OCI-M2 (cell line): Measurements from ENCODE around the gene NKAIN4.

Experiments used
- DNase-seq: peaks from one replicate; lab custom pipeline; 2025; ENCODE audit not compliant: unreplicated experiment; lab: John Stamatoyannopoulos, UW

The NKAIN4 gene

DNA sequence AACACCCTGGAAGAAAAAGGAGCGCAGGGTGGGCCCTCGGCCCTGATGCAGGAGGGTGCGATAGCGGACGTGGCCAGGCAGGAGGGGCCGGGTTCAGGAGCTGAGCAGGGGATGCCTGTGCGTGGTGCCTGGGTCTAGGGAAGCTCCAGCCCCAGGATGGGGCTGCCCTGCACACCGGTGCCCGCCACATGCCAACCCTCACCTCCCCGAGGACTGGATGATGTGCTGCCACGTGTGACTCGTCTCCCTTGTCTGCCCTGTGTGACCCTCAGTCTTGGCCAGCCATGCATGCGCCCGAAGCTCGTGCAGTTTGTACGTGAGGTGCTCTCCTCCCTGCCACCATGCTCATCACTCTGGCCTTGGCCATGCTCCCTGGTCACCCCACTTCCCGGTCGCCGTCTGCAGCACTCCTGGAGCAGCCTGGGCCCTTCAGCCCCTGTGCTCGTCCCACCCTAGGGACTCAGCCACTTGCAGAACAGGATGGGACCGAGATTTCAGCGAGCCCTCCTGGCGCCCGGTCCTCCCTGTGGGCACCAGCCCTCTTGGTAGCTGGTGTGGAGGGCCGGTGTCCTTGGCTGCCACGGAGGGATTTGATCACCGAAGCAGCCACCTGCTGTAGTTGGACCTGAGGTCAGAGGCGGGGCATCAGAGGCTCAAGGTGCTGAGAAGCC is 34.5 kb upstream of the NKAIN4 start:
- no peak for DNase-seq

DNA sequence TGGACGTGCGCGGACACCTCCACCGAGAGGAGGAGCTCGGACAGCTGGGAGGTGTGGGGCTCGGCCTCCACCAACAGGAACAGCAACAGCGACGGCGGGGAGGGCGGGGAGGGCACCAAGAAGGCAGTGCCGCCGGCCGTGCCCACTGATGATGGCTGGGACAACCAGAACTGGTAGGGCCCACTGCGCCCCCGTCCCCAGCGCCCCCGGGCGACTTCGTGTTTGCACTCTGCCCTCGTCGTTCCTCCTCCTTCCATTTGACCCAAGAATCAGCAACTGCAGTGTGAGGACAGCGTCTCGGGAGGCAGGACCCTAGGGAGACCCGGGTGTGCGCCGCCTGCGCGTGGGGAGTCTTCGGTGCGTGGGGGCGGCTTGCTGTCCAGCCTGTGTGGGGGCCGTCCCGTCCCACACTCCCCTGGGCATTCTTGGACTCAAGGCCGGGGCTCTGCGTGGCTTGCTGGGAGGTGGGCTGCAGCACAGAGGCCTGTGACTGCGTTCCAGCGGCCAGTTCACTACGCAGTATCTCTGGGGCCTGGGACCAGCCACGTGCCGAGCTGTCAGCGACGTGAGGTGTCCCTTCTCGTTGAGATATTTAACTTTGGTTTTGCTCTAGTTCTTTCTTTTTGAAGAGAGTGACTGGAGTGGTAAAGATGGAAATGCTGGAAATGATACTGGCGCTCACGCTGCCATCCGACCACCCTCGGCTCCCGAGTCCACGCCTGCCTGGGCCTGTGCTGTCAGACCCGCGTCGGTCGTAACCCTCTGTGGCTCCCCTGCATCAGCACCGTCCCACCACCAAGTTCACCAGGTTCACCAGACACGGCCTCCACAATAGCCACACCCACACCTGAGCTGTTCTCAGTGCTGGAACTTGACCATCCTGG is 33.7 kb upstream of the NKAIN4 start:
- DNase-seq: no peak

DNA sequence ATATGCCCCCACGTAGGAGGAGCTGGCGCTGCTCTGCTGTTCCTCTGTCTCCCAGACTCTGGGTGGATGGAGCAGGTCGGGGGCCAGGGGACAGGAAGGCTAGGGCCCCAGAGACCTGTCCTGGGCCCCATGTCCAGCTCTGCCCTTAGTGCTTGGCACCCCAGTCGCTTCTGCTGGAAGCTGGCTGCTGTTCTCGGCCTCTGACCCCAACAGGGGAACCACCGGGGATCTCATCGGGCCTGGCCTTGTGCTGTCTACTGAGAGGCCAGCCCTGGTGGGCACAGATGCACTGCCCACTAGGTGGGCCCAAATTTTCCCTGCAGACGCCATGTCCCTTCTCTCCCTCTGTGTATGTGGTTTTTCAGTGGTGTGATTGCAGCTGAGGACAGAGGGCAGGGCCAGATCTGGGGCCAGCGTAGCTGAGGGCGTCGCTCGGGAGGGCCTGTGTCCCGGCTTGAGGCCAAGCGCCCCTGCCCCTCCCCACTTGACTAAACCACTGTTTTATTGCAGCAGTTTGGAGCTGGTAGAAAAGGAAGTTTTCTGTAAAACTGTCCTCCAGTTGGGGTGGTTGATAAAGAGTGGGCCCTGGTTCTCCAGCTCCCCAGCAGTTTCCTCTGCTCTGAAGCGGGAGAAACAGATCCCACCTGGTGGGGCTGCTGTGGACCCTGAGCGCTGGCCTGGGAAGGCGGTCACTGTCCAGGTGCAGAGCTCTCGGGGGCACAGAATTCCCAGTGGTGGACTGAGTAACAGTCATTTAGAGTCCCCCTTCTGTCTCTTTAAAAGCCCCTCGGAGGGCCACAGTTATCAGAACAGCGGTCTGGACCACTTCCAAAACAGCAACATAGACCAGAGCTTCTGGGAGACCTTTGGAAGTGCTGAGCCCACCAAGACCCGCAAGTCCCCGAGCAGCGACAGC is 32.8 kb upstream of the NKAIN4 start:
- DNase-seq: no peak

DNA sequence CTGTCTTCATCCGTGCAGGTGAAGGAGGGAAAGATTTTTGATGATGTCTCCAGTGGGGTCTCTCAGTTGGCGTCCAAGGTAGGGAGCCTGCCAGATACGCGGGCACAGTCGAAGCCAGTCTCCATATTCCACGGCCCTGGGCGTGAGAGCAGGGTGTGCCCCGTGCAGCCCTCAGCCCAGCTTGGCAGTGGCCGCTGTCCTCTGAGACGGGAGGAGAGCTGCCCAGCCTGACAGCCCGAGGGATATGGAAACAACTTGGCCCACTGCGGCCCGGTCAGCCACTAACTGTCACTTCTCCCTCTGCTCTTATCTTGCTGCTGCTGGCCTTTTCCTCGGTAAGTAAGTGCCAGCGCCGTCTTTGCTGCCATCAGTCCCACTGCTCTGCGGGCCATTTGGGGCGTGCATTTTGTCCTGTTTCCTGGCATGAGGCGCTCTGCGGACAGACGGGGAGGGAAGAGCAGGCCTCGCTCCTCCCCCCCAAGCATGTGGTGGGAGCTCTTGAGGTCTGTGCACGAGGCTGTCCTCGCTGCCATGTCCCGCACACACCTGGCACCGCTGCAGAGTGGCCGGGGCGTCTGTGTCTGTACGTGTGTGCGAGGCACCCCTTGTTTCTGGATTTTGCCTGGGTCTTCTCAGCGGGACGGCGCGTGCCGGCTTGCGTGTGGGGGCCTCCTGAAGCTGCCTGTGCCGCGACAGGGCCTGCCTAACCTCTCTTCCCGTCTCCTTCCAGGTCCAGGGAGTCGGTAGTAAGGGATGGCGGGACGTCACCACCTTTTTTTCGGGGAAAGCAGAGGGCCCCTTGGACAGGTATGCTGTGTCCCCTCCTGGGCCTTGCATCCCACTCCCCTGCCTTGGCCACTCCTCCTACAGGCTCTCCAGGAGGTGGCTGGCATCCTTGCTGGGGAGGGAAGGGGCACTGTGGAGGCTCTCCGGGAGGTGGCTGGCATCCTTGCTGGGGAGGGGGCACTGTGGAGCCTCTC is 31.7 kb upstream of the NKAIN4 start:
- DNase-seq: no peak

DNA sequence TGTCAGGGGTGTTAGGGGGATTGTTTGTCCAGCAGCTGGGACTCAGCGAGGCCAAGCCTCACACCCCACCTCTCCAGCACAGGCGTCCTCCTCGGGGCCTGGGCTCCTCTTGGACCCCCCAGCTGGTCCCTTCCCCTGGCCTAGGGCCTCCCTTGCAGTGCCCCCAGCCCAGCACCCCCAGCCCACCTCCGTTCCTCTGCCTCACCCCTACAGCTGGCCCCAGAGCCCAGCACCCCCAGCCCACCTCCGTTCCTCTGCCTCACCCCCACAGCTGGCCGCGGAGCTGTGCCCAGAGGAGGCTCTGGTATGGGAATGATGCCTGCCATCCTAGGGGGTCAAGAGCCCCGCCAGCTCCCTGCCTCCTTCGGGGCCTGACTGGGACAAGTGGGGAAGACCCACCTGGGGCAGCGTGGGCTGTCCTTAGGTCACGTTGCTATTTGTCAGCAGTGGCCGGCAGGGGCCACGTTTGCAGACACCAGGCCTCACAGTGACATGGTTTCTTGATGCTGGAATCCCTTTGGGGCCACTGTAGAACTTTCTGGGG is 30.8 kb upstream of the NKAIN4 start:
- no peak for DNase-seq

DNA sequence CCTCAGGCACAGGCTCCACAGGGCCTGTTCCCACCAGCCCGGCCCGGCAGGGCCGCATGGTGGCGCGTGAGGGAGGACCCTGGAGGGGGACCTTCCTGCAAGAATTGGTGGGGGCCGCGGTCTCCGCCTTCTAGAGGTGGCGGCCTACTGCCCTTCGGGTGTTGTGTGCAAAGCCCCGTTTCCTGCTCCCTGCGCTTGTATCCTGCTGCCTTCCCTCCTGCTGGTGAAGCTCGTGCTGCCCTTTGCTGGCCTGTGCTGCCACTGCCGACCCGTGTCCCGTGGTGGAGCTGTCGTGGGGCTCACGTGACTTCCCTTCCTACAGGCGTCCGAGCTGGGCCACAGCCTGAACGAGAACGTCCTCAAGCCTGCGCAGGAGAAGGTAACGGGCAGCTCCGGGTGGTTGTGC is 30.3 kb upstream of the NKAIN4 start:
- DNase-seq: no peak

DNA sequence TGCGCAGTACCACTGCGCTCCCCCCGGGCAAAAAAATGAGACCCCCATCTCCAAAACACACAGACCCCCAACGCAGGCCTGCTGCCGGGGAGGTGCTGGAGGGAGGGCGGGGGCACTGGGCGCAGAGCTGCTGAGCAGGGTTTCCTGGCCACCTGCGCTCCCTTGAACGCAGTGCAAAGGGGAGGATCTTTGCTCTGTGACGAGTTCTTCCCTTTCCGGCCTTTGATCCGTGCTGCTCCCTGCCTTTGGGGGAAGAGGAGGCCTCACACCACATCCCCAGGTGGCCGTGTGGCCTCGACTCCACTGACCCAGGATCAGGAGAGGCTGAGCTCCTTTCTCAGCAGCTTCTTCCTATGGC is 29.8 kb upstream of the NKAIN4 start:
- DNase-seq: no peak

DNA sequence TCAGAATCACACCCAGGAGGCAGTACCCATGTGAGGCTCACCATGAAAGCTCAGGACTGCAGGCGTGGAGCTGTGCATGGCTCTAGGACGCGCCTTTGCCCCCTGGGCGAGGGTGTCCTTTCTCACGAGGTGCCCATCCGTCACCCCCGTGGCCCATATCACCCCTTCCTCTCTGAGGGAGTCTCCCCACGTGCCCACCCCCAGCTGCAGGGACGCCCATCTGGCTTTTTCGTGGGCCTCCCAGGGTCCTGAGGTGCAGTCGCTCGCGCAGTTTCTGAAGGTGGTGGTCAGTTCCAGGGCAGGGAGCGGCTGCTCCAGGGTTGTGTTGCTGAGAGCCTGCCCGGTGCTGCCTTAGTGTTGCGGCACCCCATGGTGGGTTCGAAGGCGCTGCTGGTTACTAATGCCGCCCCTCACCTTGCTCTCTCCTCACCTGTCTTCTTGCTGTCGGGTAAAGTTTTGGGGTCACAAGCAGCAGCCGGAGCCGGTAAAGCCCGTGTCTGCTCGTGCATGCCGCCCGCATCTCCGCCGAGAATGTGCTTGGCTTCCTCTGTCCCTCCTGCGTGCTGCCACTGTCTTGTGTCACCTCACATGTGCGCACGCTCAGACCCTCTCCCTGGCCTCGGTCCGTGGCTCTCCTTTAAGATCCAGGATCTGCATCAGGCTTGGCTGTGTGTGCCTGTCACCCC is 29.3 kb upstream of the NKAIN4 start:
- DNase-seq: no peak

DNA sequence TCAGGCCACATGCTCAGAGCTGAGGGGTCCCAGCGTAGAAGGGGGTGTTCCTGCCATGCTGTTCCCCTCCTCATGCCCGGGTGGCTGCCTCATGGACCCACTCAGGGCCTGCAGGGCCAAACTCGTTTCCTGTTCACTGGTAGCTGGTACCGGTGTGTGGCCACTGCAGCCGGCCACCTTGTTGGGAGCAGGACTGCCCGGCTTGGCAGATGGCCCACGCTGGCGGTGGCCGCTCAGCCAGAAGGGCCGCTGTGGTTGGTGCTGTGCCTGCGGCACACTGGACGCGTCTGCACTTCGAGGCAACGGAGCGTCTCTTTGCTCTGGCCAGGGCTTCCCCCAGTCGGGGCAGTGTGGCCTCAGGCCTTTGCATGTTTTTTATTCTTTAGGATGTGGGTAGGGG is 28.7 kb upstream of the NKAIN4 start:
- no peak for DNase-seq

DNA sequence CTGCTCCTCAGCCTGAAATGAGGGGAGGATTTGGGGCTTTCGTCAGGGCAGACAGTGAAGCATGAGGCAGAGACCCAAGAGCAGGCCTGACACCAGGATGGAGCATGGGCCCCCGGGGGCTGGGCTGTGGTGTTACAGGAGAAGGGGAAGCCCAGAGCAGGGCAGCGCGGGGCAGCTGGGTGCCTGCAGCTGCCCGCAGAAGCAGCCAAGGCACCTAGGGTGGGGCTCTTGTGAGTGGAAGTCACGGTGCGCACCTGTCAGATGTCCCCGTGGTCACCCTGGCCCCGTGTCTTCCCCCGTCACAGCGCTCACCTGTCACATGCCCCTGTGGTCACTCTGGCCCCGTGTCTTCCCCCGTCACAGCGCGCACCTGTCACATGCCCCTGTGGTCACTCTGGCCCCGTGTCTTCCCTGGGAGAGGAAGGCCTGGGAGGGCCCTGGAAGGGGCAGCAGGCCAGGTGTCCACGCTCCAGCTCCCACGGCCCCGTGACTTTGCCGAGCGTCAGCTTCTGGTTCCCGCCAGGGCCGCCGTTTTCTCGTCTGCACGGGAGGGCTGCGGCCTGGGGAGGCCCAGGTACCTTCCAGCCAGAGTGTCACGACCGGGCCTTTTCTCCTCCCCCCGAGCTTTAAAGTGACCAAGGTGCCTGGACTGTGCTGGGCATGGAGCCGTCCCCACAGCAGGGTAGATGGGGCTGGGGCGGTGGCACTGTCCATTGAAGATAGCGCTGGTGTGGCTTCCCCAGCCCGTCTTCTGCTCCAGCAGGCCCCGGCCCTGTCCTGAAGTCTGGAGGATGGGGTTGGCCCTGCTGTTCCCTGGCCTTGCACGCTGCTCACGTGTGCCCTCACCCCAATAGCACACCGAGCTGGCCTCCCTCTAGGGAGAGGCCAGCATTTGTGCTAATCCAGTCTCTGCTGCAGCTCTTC is 27.7 kb upstream of the NKAIN4 start:
- no peak for DNase-seq

DNA sequence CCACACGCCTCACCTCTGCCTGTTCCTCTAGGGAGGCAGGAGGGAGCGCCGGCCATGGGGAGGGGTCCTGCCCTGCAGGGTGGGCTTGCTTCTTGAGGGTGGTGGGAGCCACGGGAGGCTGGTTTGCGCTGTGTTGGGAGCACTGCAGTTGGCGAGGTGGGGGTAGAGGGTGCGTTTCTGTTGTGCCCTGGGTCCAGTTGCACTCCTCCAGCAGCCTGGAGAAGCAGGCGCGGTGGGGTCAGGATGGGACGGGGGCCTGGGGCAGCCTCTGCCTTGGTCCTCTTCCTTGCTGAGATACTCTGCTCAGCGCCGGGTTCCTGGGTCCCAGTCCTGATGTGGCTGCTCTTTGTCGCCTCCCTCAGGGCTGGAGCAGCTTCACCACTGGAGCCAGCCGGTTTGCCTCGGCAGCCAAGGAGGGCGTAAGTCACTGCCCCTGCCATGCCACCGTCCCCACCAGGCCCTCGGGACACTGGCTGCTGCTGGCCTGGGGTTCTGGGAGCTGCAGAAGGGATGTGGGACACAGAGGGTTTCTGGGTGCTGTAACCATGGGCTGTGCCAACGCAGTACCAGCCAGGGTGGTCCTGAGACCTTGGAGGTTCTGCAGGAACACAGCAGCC is 26.8 kb upstream of the NKAIN4 start:
- no peak for DNase-seq

DNA sequence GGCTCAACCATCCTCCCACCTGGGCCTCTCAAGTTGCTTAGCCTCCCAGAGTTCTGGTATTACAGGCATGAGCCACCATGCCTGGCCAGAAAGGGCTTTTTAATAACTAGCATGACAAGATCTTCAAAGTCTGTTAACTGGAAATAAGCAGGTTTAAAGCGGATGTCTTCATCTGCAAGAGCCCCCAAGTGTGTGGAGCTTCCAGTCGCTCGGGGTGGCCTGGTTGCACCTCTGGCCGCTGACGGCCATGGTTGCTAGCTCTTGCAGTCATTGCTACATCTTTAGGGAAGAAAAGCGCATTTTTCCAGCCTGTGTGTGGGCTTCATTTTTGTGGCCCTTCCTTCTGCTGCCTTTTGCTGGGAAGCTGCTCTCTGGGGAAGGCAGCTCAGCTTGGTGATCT is 26.1 kb upstream of the NKAIN4 start:
- DNase-seq: no peak

DNA sequence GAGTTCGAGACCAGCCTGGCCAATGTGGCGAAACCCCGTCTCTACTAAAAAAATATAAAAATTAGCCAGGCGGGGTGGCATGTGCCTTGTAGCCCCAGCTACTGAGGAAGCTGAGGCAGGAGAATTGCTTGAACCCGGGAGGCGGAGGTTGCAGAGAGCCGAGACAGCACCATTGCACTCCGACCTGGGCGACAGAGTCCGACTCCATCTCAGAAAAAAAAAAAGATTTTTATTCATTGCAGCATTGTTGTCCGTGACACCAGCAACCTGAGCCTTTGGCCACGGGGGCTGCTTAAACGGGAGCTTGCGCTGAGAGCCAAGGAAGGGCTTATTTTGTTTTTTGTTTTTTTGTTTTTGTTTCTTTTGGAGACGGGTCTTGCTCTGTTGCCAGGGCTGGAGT is 25.7 kb upstream of the NKAIN4 start:
- DNase-seq: no peak

DNA sequence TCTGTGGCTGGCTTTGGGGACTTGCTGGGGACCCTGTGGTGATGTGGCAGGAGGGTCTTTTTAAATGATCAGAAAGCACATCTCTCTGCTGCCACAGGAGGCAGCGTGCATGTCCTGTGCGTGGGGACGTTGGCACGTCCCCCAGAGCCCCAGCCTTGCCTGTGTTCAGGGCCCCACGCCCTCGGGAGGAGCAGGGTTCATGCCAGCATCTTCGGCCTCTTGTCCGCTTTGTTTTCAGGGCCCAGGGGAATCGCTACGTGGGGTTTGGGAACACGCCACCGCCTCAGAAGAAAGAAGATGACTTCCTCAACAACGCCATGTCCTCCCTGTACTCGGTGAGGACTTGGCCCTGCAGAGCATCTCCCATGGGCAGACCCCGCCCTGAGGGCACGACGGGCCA is 24.4 kb upstream of the NKAIN4 start:
- DNase-seq: no peak

DNA sequence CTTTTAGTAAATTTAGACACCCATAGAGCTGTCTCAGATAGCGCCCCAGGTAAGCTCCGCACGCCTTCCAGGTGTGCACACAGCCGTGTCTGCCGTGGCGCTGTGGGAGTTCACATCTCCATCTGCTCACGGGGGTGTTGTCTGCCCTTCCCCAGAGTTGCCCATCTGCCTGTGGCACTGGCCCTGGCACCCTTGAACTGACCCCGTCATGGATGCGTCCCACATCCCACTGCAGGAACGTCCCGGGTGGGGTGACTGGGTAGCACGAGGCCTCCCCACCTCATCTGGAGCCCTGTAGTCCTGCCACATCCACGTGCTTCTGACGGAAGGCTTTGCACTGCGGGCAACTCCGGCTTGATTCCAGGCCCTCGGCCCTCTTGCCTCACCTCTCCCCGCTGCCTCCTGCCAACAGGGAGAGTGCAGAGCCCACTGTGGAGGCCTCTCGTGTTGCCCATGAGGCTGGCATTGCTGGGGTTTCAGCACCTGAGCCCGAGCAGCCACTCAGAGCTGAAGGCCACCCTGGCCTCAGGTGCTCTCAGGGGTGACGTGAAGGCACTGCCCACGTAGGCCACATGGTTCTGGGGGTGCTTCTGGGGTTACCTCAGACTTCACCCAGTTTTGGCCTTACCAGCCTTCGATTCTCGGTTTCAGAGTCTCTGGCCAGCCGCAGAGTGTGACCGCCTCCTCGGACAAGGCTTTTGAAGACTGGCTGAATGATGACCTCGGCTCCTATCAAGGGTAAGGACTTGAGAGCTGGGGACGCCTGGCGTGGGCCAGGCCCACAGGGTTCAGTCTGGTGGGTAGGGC is 23.4 kb upstream of the NKAIN4 start:
- DNase-seq: no peak

DNA sequence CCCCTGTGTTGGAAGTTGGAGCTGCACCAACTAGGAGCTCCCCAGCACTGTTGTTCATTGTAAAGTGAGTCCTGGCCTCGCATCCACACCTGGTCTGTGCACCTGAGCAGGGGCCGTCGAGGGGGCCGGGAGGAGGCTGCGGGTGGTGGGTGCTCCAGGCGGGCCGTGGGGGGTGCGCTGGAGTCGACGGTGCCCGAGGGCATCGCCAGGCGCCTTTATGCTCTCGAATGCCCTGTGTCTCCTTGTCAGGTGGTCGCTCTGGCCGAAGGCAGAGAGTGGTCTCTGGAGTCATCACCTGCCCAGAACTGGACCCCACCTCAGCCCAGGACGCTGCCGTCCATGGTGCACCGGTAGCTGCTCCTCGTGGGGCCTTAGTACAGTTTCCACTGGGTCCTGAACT is 22.7 kb upstream of the NKAIN4 start:
- DNase-seq: no peak

DNA sequence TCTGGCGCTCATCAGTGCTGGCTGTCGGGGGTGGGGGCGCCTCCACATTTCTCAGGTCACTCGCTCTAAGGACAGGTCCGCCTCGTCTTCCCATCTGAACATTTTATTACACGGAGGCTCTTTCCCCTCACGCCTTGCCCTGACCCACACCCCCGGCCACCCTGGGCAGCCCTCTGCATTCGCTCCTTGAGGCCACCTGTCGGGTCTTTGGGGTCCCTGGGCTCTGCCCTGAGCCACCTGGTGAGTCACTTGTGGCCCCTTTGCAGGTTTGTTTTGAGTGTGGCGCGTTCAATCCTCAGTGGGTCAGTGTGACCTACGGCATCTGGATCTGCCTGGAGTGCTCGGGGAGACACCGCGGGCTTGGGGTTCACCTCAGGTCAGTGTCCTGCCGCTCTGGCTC is 21.6 kb upstream of the NKAIN4 start:
- DNase-seq: no peak
